ENCODE data around the gene CHAT.

GRCh38 chr10:49690698-49691356 is 77.0 kb downstream of the CHAT start:
- no peak for TF ChIP-seq CTCF (IDR thresholded peaks at IDR 0.05; ENCODE audit: insufficient read depth, low read length)
- TF ChIP-seq POLR2AphosphoS5 (IDR thresholded peaks at IDR 0.05; ENCODE audit: low read depth) = no peak
- TF ChIP-seq REST (IDR thresholded peaks at IDR 0.05; ENCODE audit: insufficient replicate concordance, low read depth) = no peak

Data from HL-60 (cell line).